Right atrium auricular region (tissue), 2 donors: ENCODE measurements around the gene ZGPAT. TPM values are rescaled to one million over a fixed set of nuclear protein-coding genes. Genes with fewer than 3 reads are reported as not detected.
"Not testable (repeated sequence)": the region's sequence is repeated elsewhere in the genome, so short reads cannot be mapped to it uniquely, and the experiment has no call there.

Experiments used
- DNase-seq: peaks from one replicate; pipeline ENCODE4 v3.0.0-alpha.2; 2019; ENCODE audit warnings: low spot score
- H3K27ac ChIP-seq, 2 donors: fragments of 200-600 bp; sonication (generic); 1 replicate in 1 of 2; 2 replicates in 1 of 2; pipeline ENCODE4 v1.5.1; 2016 to 2019
- H3K27me3 ChIP-seq, 2 donors: fragments of 200-600 bp; sonication (generic); one replicate each; pipeline versions ENCODE4 v1.5.1 to v1.6.0; 2017 to 2019
- H3K36me3 ChIP-seq: fragments of 200-600 bp; sonication (generic); one replicate; pipeline ENCODE4 v1.5.1; 2016
- H3K4me1 ChIP-seq, 2 donors: fragments of 200-600 bp; sonication (generic); one replicate each; pipeline versions ENCODE4 v1.5.1 to v1.6.0; 2017 to 2019
- H3K4me3 ChIP-seq, 2 donors: fragments of 200-600 bp; sonication (generic); 1 replicate in 1 of 2; 2 replicates in 1 of 2; pipeline ENCODE4 v1.5.1; 2017 to 2019; ENCODE audit warnings: mild to moderate bottlenecking in 1 of 2, moderate library complexity in 1 of 2
- H3K9me3 ChIP-seq, 2 donors: fragments of 200-600 bp; sonication (generic); one replicate each; pipeline ENCODE4 v1.5.1; 2019
- CTCF ChIP-seq, 2 donors: fragments of 200-600 bp; sonication (generic); IDR thresholded peaks; one replicate each; pipeline ENCODE4 v1.5.1; 2019; ENCODE audit warnings: antibody characterized with exemption in 2 of 2
- total RNA-seq, 2 donors: library from RNA; depleted of rRNA; stranded (reverse); fragments of >200 nt; gene quantifications; one replicate each; pipeline ENCODE4 v1.1.0, GENCODE V29; 2016

The ZGPAT gene
- total RNA-seq, 2 donors from 2014 or later: 11.9 to 15.1 TPM

- H3K27me3 ChIP-seq: no peaks in the 10 kb centered on the region
- no peak for TF ChIP-seq CTCF (IDR thresholded peaks at IDR 0.05)
- no peak overlapping the region for H3K27ac ChIP-seq
- DNase-seq: no peak
- H3K4me3 ChIP-seq: no peak overlapping the region
- H3K4me1 ChIP-seq: no peaks in the 10 kb centered on the region
- H3K9me3 ChIP-seq: peaks cover 0 to 23% of the 10 kb centered on the region in 2 donors
- peaks cover 46% of the 10 kb centered on the region for H3K36me3 ChIP-seq
Measured at GRCh38 chr20:63718996-63719395, 11.2 kb downstream of the ZGPAT start.

- not testable (repeated sequence) for H3K4me3 ChIP-seq, DNase-seq, H3K4me1 ChIP-seq, H3K27me3 ChIP-seq, H3K27ac ChIP-seq
- Histone ChIP-seq H3K36me3 (peaks cover 27% of the 10 kb centered on the region), H3K9me3 (peaks cover 0 to 25% of the 10 kb centered on the region in 2 donors)
Measured at GRCh38 chr20:63722967-63723622, 15.3 kb downstream of the ZGPAT start.

GRCh38 chr20:63730189-63730733, 22.4 kb downstream of the ZGPAT start:
- not testable (repeated sequence) for H3K27ac ChIP-seq, H3K4me3 ChIP-seq, H3K9me3 ChIP-seq, H3K27me3 ChIP-seq, DNase-seq, H3K4me1 ChIP-seq
- peaks cover 20% of the 10 kb centered on the region for H3K36me3 ChIP-seq

GRCh38 chr20:63731410-63731809, 23.6 kb downstream of the ZGPAT start:
- Histone ChIP-seq H3K4me3 (no peak overlapping the region), H3K27ac (no peak overlapping the region), H3K27me3 (no peaks in the 10 kb centered on the region), H3K9me3 (no peaks in the 10 kb centered on the region), H3K4me1 (no peaks in the 10 kb centered on the region), H3K36me3 (peaks cover 28% of the 10 kb centered on the region)
- DNase-seq: no peak
- no peak for TF ChIP-seq CTCF (IDR thresholded peaks at IDR 0.05)

GRCh38 chr20:63732118-63733095, 24.6 kb downstream of the ZGPAT start:
- Histone ChIP-seq H3K4me1 (peaks cover 0 to 3% of the 10 kb centered on the region in 2 donors), H3K4me3 (no peak overlapping the region), H3K27me3 (no peaks in the 10 kb centered on the region), H3K27ac (no peak overlapping the region), H3K36me3 (peaks cover 28% of the 10 kb centered on the region), H3K9me3 (no peaks in the 10 kb centered on the region)
- no peak for DNase-seq
- TF ChIP-seq CTCF (IDR thresholded peaks at IDR 0.05): no peak

GRCh38 chr20:63733117-63733516, 25.3 kb downstream of the ZGPAT start:
- Histone ChIP-seq H3K27ac (no peak overlapping the region), H3K36me3 (peaks cover 28% of the 10 kb centered on the region)

More at GRCh38 chr20:63733117-63733516, 25.3 kb downstream of the ZGPAT start:
- TF ChIP-seq CTCF (IDR thresholded peaks at IDR 0.05): no peak
- Histone ChIP-seq H3K4me3 (no peak overlapping the region), H3K27me3 (no peaks in the 10 kb centered on the region), H3K4me1 (peaks cover 0 to 10% of the 10 kb centered on the region in 2 donors), H3K9me3 (no peaks in the 10 kb centered on the region)
- DNase-seq: no peak
